ENCODE data around the gene GPT2. TPM values are rescaled to one million over a fixed set of nuclear protein-coding genes. Genes with fewer than 3 reads are reported as not detected.

GPT2 gene
- total RNA-seq, 1 donor from 2014 or later, result 21.6 TPM

GRCh38 chr16:46911038-46911437, 26.9 kb downstream of the GPT2 start:
- no peak for DNase-seq (ENCODE audit: low spot score)
- Histone ChIP-seq H3K9me3 (ENCODE audit: low read depth) (no peaks in the 10 kb centered on the region), H3K4me2 (no peak overlapping the region), H3K27ac (no peak overlapping the region), H3K4me3 (no peak overlapping the region), H3K79me2 (ENCODE audit: low read depth) (no peaks in the 10 kb centered on the region), H3K4me1 (no peaks in the 10 kb centered on the region), H3F3A (ENCODE audit: low read depth) (peaks cover 14% of the 10 kb centered on the region), H3K9ac (no peak overlapping the region), H3K27me3 (no peaks in the 10 kb centered on the region), H3K36me3 (no peaks in the 10 kb centered on the region), H4K20me1 (ENCODE audit: low read depth) (peaks cover 8% of the 10 kb centered on the region), H2AFZ (replicated peaks) (no peak overlapping the region)
- H3K4me3 Mint-ChIP-seq, result no peak overlapping the region
- no peaks in the 10 kb centered on the region for H3K9me3 Mint-ChIP-seq
- TF ChIP-seq EZH2 (IDR thresholded peaks at IDR 0.05), result no peak
- no peak overlapping the region for H3K27ac Mint-ChIP-seq
- peaks cover 2% of the 10 kb centered on the region for H3K27me3 Mint-ChIP-seq (ENCODE audit: insufficient read depth, low read depth)
- peaks cover 9% of the 10 kb centered on the region for H3K4me1 Mint-ChIP-seq
- peaks cover 24% of the 10 kb centered on the region for H3K36me3 Mint-ChIP-seq

GRCh38 chr16:46911650-46912049, 27.5 kb downstream of the GPT2 start:
- Histone ChIP-seq H3K4me2 (no peak overlapping the region), H3K79me2 (ENCODE audit: low read depth) (no peaks in the 10 kb centered on the region), H3K9me3 (ENCODE audit: low read depth) (no peaks in the 10 kb centered on the region), H3K4me1 (no peaks in the 10 kb centered on the region), H3K27me3 (no peaks in the 10 kb centered on the region), H3K9ac (no peak overlapping the region), H3K4me3 (no peak overlapping the region), H4K20me1 (ENCODE audit: low read depth) (peaks cover 8% of the 10 kb centered on the region), H3K36me3 (no peaks in the 10 kb centered on the region), H3K27ac (no peak overlapping the region), H2AFZ (replicated peaks) (no peak overlapping the region), H3F3A (ENCODE audit: low read depth) (peaks cover 14% of the 10 kb centered on the region)
- Mint-ChIP-seq H3K27ac (no peak overlapping the region), H3K9me3 (no peaks in the 10 kb centered on the region), H3K27me3 (ENCODE audit: insufficient read depth, low read depth) (peaks cover 2% of the 10 kb centered on the region), H3K36me3 (peaks cover 28% of the 10 kb centered on the region), H3K4me1 (peaks cover 11% of the 10 kb centered on the region), H3K4me3 (no peak overlapping the region)
- TF ChIP-seq EZH2 (IDR thresholded peaks at IDR 0.05) (no peak), EZH2phosphoT487 (IDR thresholded peaks at IDR 0.05) (no peak), CTCF (IDR thresholded peaks at IDR 0.05) (no peak)
- no peak for DNase-seq (ENCODE audit: low spot score)

GRCh38 chr16:46914556-46915201, 30.5 kb downstream of the GPT2 start:
- Histone ChIP-seq H3K36me3 (no peaks in the 10 kb centered on the region), H3K27me3 (no peaks in the 10 kb centered on the region), H3F3A (ENCODE audit: low read depth) (peaks cover 17% of the 10 kb centered on the region), H3K9me3 (ENCODE audit: low read depth) (no peaks in the 10 kb centered on the region), H3K4me3 (no peak overlapping the region), H3K4me1 (peaks cover 10% of the 10 kb centered on the region), H3K79me2 (ENCODE audit: low read depth) (no peaks in the 10 kb centered on the region), H3K27ac (no peak overlapping the region), H3K9ac (no peak overlapping the region), H2AFZ (replicated peaks) (no peak overlapping the region), H4K20me1 (ENCODE audit: low read depth) (peaks cover 6% of the 10 kb centered on the region), H3K4me2 (no peak overlapping the region)
- Mint-ChIP-seq H3K27ac (no peak overlapping the region), H3K27me3 (ENCODE audit: insufficient read depth, low read depth) (peaks cover 2% of the 10 kb centered on the region), H3K4me3 (no peak overlapping the region), H3K36me3 (peaks cover 33% of the 10 kb centered on the region), H3K9me3 (no peaks in the 10 kb centered on the region), H3K4me1 (peaks cover 11% of the 10 kb centered on the region)
- DNase-seq (ENCODE audit: low spot score), result no peak
- TF ChIP-seq CTCF (IDR thresholded peaks at IDR 0.05), result no peak
- no peak for TF ChIP-seq EZH2phosphoT487 (IDR thresholded peaks at IDR 0.05)
- no peak for TF ChIP-seq EZH2 (IDR thresholded peaks at IDR 0.05)

DNA sequence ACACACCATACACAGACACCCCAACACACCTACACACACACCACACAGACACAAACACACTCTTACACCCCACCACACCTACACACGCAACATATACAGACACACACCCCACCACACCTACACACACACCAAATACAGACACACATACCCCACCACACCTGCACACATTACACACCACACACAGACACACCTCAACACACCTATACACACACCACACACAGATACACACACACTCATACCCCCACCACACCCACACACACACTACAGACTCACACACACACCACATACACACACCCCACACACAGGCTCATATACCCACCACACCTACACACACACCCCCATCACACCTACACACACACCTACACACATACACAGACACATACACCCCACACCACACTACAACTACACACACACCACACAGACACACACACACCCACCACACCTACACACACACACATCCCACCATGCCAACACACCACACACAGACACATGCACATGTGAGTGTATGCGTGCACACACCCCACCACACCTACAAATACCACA, 31.4 kb downstream of the GPT2 start:
- Histone ChIP-seq H3F3A (ENCODE audit: low read depth) (peaks cover 17% of the 10 kb centered on the region), H3K27ac (no peak overlapping the region), H3K9ac (no peak overlapping the region), H3K4me3 (no peak overlapping the region), H3K4me1 (peaks cover 10% of the 10 kb centered on the region), H3K4me2 (no peak overlapping the region), H3K27me3 (no peaks in the 10 kb centered on the region), H3K9me3 (ENCODE audit: low read depth) (no peaks in the 10 kb centered on the region), H3K36me3 (no peaks in the 10 kb centered on the region), H3K79me2 (ENCODE audit: low read depth) (no peaks in the 10 kb centered on the region), H4K20me1 (ENCODE audit: low read depth) (peaks cover 11% of the 10 kb centered on the region), H2AFZ (replicated peaks) (no peak overlapping the region)
- H3K4me1 Mint-ChIP-seq, result peaks cover 11% of the 10 kb centered on the region
- TF ChIP-seq CTCF (IDR thresholded peaks at IDR 0.05) (no peak), EZH2 (IDR thresholded peaks at IDR 0.05) (no peak), EZH2phosphoT487 (IDR thresholded peaks at IDR 0.05) (no peak)
- H3K4me3 Mint-ChIP-seq, result no peak overlapping the region
- peaks cover 39% of the 10 kb centered on the region for H3K36me3 Mint-ChIP-seq
- no peaks in the 10 kb centered on the region for H3K9me3 Mint-ChIP-seq
- no peak for DNase-seq (ENCODE audit: low spot score)
- peaks cover 3% of the 10 kb centered on the region for H3K27me3 Mint-ChIP-seq (ENCODE audit: insufficient read depth, low read depth)
- H3K27ac Mint-ChIP-seq, result no peak overlapping the region

Measured in neural progenitor cell (in vitro differentiated cells).